Neural progenitor cell (in vitro differentiated cells): ENCODE measurements around the gene OLIG2. TPM values are rescaled to one million over a fixed set of nuclear protein-coding genes. Genes with fewer than 3 reads are reported as not detected.

ENCODE experiments used
- DNase-seq: peaks from one replicate; pipeline ENCODE4 v3.0.0-alpha.2; 2016; ENCODE audit warnings: low spot score
- H2AFZ ChIP-seq: fragments of 200-600 bp; sonication (generic); replicated peaks from 2 replicates; pipeline ENCODE4 v1.6.1; 2016; ENCODE audit warnings: antibody characterized with exemption
- H3F3A ChIP-seq: fragments of 200-600 bp; sonication (generic); 2 replicates; pipeline ENCODE4 v1.6.1; 2016; ENCODE audit warnings: antibody characterized with exemption, low read depth
- H3K27ac ChIP-seq: fragments of 200-600 bp; sonication (generic); 2 replicates; pipeline ENCODE4 v1.5.1; 2016; ENCODE audit warnings: mild to moderate bottlenecking
- H3K27me3 ChIP-seq: fragments of 200-600 bp; sonication (generic); 2 replicates; pipeline ENCODE4 v1.6.1; 2016; ENCODE audit warnings: mild to moderate bottlenecking, moderate library complexity
- H3K36me3 ChIP-seq: fragments of 200-600 bp; sonication (generic); 2 replicates; pipeline ENCODE4 v1.5.1; 2016
- H3K4me1 ChIP-seq: fragments of 200-600 bp; sonication (generic); 2 replicates; pipeline ENCODE4 v1.6.1; 2016; ENCODE audit warnings: mixed run types
- H3K4me2 ChIP-seq: fragments of 200-600 bp; sonication (generic); 2 replicates; pipeline ENCODE4 v1.6.1; 2016
- H3K4me3 ChIP-seq: fragments of 200-600 bp; sonication (generic); 2 replicates; pipeline ENCODE4 v1.5.1; 2016
- H3K79me2 ChIP-seq: fragments of 200-600 bp; sonication (generic); 2 replicates; pipeline ENCODE4 v1.6.1; 2016; ENCODE audit warnings: low read depth
- H3K9ac ChIP-seq: fragments of 200-600 bp; sonication (generic); 2 replicates; pipeline ENCODE4 v1.6.1; 2016
- H3K9me3 ChIP-seq: fragments of 200-600 bp; sonication (generic); 2 replicates; pipeline ENCODE4 v1.5.1; 2016; ENCODE audit warnings: low read depth
- H4K20me1 ChIP-seq: fragments of 200-600 bp; sonication (generic); 2 replicates; pipeline ENCODE4 v1.6.1; 2016; ENCODE audit warnings: low read depth
- H3K27ac Mint-ChIP-seq: 3 replicates; pipeline ENCODE4 v1.8.0; 2021; ENCODE audit warnings: mixed read lengths
- H3K27me3 Mint-ChIP-seq: 2 replicates; pipeline ENCODE4 v1.8.0; 2022; ENCODE audit warnings: low read depth, mild to moderate bottlenecking, inconsistent platforms, moderate library complexity, mixed read lengths; ENCODE audit not compliant: insufficient read depth
- H3K36me3 Mint-ChIP-seq: 3 replicates; pipeline ENCODE4 v1.8.0; 2021; ENCODE audit warnings: mixed read lengths
- H3K4me1 Mint-ChIP-seq: 3 replicates; pipeline ENCODE4 v1.8.0; 2021; ENCODE audit warnings: mixed read lengths
- H3K4me3 Mint-ChIP-seq: 3 replicates; pipeline ENCODE4 v1.8.0; 2021; ENCODE audit warnings: mild to moderate bottlenecking, moderate library complexity, mixed read lengths
- H3K9me3 Mint-ChIP-seq: 3 replicates; pipeline ENCODE4 v1.8.0; 2020; ENCODE audit warnings: mixed read lengths
- CTCF ChIP-seq: fragments of 200-600 bp; sonication (generic); IDR thresholded peaks from 2 replicates; pipeline ENCODE4 v1.5.1; 2017; ENCODE audit warnings: antibody characterized with exemption, mild to moderate bottlenecking
- EZH2 ChIP-seq: fragments of 200-600 bp; sonication (generic); IDR thresholded peaks from 2 replicates; pipeline ENCODE4 v1.6.1; 2017; ENCODE audit warnings: antibody characterized with exemption, mild to moderate bottlenecking, moderate library complexity
- EZH2phosphoT487 ChIP-seq: fragments of 200-600 bp; sonication (generic); IDR thresholded peaks from 2 replicates; pipeline ENCODE4 v1.6.1; 2017; ENCODE audit warnings: antibody characterized with exemption
- total RNA-seq: library from RNA; depleted of rRNA; stranded (reverse); fragments of >200 nt; gene quantifications from 2 replicates; pipeline ENCODE4 v1.2.3, GENCODE V29; 2015; ENCODE audit warnings: low replicate concordance

The OLIG2 gene
- total RNA-seq, 1 donor from 2014 or later: not detected

DNA sequence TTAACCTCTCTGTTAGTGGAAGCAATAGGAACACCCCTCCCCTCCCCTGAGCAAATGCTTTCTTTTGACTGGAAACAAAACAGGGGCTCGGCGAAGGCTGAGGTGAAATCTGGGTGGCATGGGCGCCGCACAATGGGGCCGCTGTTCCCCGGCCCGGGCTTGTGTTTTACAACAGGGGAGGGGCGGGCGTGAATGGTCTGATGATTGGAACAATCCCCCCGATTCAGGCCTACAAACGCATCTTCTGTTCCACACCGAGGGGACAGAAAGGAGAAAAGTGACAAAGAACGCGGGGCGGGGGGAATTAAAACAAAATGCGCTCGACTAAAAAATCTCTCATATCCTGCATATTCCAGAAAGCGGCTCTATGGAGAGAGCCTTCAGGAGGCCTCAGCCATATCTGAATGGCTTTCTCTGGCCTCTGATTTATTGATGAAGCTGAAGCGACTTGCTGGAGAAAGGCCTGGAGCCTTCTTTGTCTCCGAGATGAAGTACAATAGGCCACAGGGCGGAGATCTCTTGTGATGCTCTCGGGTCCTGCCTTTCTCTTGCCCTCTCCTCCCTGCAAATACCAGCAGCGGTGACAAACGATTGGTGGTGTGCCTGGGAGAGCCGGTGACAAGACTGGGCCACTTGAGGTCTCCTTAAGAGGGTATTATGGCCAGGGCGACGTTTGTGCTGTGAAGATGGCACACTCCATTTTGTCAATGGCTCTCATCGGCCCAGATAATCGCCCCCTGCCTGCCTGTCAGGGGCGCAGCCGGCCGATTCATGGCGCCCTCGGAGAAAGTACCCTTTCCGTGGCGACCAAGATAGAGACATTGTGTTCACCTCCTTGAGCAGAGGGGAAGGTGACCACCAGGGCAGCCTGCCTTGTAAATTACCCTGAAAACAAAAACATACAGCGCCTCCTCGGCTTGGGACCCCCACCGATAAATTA lies 47.1 kb upstream of the OLIG2 start:
- H3K27me3 Mint-ChIP-seq: peaks cover 4% of the 10 kb centered on the region
- Histone ChIP-seq H3K27ac (no peak overlapping the region), H4K20me1 (no peaks in the 10 kb centered on the region), H3K27me3 (no peaks in the 10 kb centered on the region), H3K4me2 (peak overlapping the region; percentile 57), H2AFZ (no peak overlapping the region), H3K36me3 (no peaks in the 10 kb centered on the region), H3K9me3 (no peaks in the 10 kb centered on the region), H3K9ac (no peak overlapping the region), H3K4me1 (peaks cover 27% of the 10 kb centered on the region), H3K4me3 (no peak overlapping the region), H3K79me2 (no peaks in the 10 kb centered on the region), H3F3A (peaks cover 4% of the 10 kb centered on the region)
- peaks cover 23% of the 10 kb centered on the region for H3K4me1 Mint-ChIP-seq
- no peak for TF ChIP-seq EZH2phosphoT487
- peak; percentile 15 for TF ChIP-seq CTCF
- no peaks in the 10 kb centered on the region for H3K36me3 Mint-ChIP-seq
- H3K9me3 Mint-ChIP-seq: peaks cover 3% of the 10 kb centered on the region
- H3K4me3 Mint-ChIP-seq: peak overlapping the region; percentile 30
- peak; percentile 54 for DNase-seq
- peak overlapping the region; percentile 65 for H3K27ac Mint-ChIP-seq

GRCh38 chr21:32979598-32980268 lies 46.0 kb upstream of the OLIG2 start:
- no peak overlapping the region for H3K27ac Mint-ChIP-seq
- Histone ChIP-seq H3K4me1 (peaks cover 27% of the 10 kb centered on the region), H3K9ac (no peak overlapping the region), H2AFZ (no peak overlapping the region), H4K20me1 (no peaks in the 10 kb centered on the region), H3K36me3 (no peaks in the 10 kb centered on the region), H3K4me2 (no peak overlapping the region), H3K4me3 (no peak overlapping the region), H3K27ac (no peak overlapping the region), H3F3A (peaks cover 4% of the 10 kb centered on the region), H3K9me3 (no peaks in the 10 kb centered on the region), H3K27me3 (no peaks in the 10 kb centered on the region), H3K79me2 (no peaks in the 10 kb centered on the region)
- peaks cover 3% of the 10 kb centered on the region for H3K9me3 Mint-ChIP-seq
- DNase-seq: no peak
- H3K27me3 Mint-ChIP-seq: peaks cover 4% of the 10 kb centered on the region
- H3K36me3 Mint-ChIP-seq: no peaks in the 10 kb centered on the region
- H3K4me1 Mint-ChIP-seq: peaks cover 23% of the 10 kb centered on the region
- TF ChIP-seq EZH2phosphoT487 (no peak), CTCF (no peak), EZH2 (no peak)
- peak overlapping the region; percentile 30 for H3K4me3 Mint-ChIP-seq

- Histone ChIP-seq H3K4me2 (no peak overlapping the region), H3K9me3 (no peaks in the 10 kb centered on the region), H3K27me3 (no peaks in the 10 kb centered on the region), H2AFZ (no peak overlapping the region), H3K9ac (no peak overlapping the region), H3K4me3 (no peak overlapping the region), H4K20me1 (no peaks in the 10 kb centered on the region), H3K36me3 (no peaks in the 10 kb centered on the region), H3F3A (peaks cover 4% of the 10 kb centered on the region), H3K4me1 (peaks cover 27% of the 10 kb centered on the region), H3K27ac (no peak overlapping the region), H3K79me2 (no peaks in the 10 kb centered on the region)
- DNase-seq: no peak
- H3K9me3 Mint-ChIP-seq: peaks cover 3% of the 10 kb centered on the region
- TF ChIP-seq EZH2 (no peak), CTCF (no peak), EZH2phosphoT487 (no peak)
- H3K27me3 Mint-ChIP-seq: peaks cover 4% of the 10 kb centered on the region
- no peak overlapping the region for H3K4me3 Mint-ChIP-seq
- no peaks in the 10 kb centered on the region for H3K36me3 Mint-ChIP-seq
- no peak overlapping the region for H3K27ac Mint-ChIP-seq
- peaks cover 21% of the 10 kb centered on the region for H3K4me1 Mint-ChIP-seq
These were observed 44.6 kb upstream of the OLIG2 start for GRCh38 chr21:32981096-32981495.
